Thymus (tissue), 11 donors: Measurements from ENCODE around the gene TNS4. TPM values are rescaled to one million over a fixed set of nuclear protein-coding genes. Genes with fewer than 3 reads are reported as not detected.
A peak's percentile ranks its signal among the peaks of the same experiment; 100 is the strongest.

Experiments
- DNase-seq, 9 donors: peaks; one replicate each; pipeline ENCODE4 v3.0.0-alpha.2; 2013; ENCODE audit warnings: low spot score in 9 of 9, low read depth in 6 of 9, missing footprints in 1 of 9
- H3K27ac ChIP-seq, 2 donors: one replicate each; pipeline ENCODE4 v1.5.1; 2013; ENCODE audit warnings: control low read depth in 1 of 2, low read depth in 1 of 2, low read length in 1 of 2, mild to moderate bottlenecking in 1 of 2, moderate library complexity in 1 of 2
- H3K27me3 ChIP-seq, 2 donors: one replicate each; pipeline ENCODE4 v1.5.1; 2013; ENCODE audit warnings: low read length in 1 of 2; ENCODE audit not compliant: control insufficient read depth in 2 of 2, insufficient read depth in 1 of 2
- H3K36me3 ChIP-seq, 2 donors: one replicate each; pipeline ENCODE4 v1.5.1; 2013; ENCODE audit warnings: low read length in 1 of 2, mild to moderate bottlenecking in 1 of 2, moderate library complexity in 1 of 2; ENCODE audit not compliant: control insufficient read depth in 2 of 2, insufficient read depth in 2 of 2
- H3K4me1 ChIP-seq, 2 donors: one replicate each; pipeline ENCODE4 v1.5.1; 2013; ENCODE audit warnings: low read length in 2 of 2; ENCODE audit not compliant: control insufficient read depth in 2 of 2, insufficient read depth in 2 of 2
- H3K4me3 ChIP-seq, 2 donors: one replicate each; pipeline ENCODE4 v1.5.1; 2013; ENCODE audit warnings: low read length in 2 of 2, control low read depth in 1 of 2, mild to moderate bottlenecking in 1 of 2
- H3K9me3 ChIP-seq, 2 donors: one replicate each; pipeline ENCODE4 v1.5.1; 2013; ENCODE audit warnings: low read length in 1 of 2, mild to moderate bottlenecking in 1 of 2; ENCODE audit not compliant: control insufficient read depth in 2 of 2, insufficient read depth in 1 of 2
- WGBS: extraction: QIAGEN DNeasy Blood & Tissue Kit; methylation state at CpG from one replicate; pipeline ENCODE4 v1.1.7; 2013; 5-methylcytosine and 5-hydroxymethylcytosine counted together
- polyA plus RNA-seq: library from polyadenylated mRNA; stranded (reverse); fragments of 200-250 nt; gene quantifications from one replicate; pipeline ENCODE4 v1.2.3, GENCODE V29; 2013
- total RNA-seq: library from RNA; stranded (reverse); fragments of 120-200 nt; gene quantifications from one replicate; pipeline ENCODE4 v1.2.4, GENCODE V29; 2013
- donor health status: healthy.

Gene TNS4
- total and polyA plus RNA-seq, 2 donors = 0.19 to 24.8 TPM

GRCh38 chr17:40466298-40466971, 35.0 kb downstream of the TNS4 start:
- Histone ChIP-seq H3K27me3 (peaks cover 0 to 6% of the 10 kb centered on the region in 2 donors), H3K4me1 (peaks cover 0 to 2% of the 10 kb centered on the region in 2 donors), H3K4me3 (no peak overlapping the region), H3K36me3 (no peaks in the 10 kb centered on the region), H3K9me3 (no peaks in the 10 kb centered on the region), H3K27ac (no peak overlapping the region)
- no peak for DNase-seq
- 27% methylated on average over 11 of the region's 11 CpGs for WGBS

GRCh38 chr17:40464392-40464855, 37.0 kb downstream of the TNS4 start:
- H3K27me3 ChIP-seq = peaks cover 0 to 6% of the 10 kb centered on the region in 2 donors
- 95% methylated on average over 5 of the region's 5 CpGs for WGBS
- H3K27ac ChIP-seq = no peak overlapping the region
- H3K4me1 ChIP-seq = peaks cover 0 to 6% of the 10 kb centered on the region in 2 donors
- H3K4me3 ChIP-seq = no peak overlapping the region
- DNase-seq = no peak
- no peaks in the 10 kb centered on the region for H3K36me3 ChIP-seq
- H3K9me3 ChIP-seq = no peaks in the 10 kb centered on the region

DNA sequence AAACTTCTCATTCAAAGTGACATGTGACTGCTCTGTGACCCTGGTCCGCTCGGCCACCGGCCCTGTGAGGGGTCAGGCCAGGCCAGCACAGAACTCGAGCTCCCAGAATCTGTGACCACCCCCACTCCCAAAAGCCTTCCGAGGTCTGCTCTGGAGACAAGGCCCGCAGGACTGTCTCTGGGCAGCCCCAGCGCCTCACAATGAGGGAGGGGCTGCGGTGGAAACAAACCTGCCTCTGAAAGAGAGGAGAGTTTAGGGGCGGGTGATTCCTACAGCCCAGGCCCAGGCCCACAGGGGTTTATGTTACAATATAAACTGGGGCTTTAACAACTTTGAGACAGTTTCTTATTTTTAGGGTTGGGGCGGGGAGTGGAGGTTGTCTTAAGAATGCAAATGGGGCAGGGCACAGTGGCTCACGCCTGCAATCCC, 38.3 kb downstream of the TNS4 start:
- no peaks in the 10 kb centered on the region for H3K9me3 ChIP-seq
- H3K27me3 ChIP-seq = peaks cover 0 to 6% of the 10 kb centered on the region in 2 donors
- H3K36me3 ChIP-seq = no peaks in the 10 kb centered on the region
- H3K27ac ChIP-seq = no peak overlapping the region
- no peak overlapping the region for H3K4me3 ChIP-seq
- no peak for DNase-seq
- H3K4me1 ChIP-seq = peaks cover 0 to 15% of the 10 kb centered on the region in 2 donors
- 93% methylated on average over 11 of the region's 11 CpGs for WGBS

- no peak overlapping the region for H3K4me3 ChIP-seq
- 95% methylated on average over 9 of the region's 9 CpGs for WGBS
- H3K36me3 ChIP-seq = no peaks in the 10 kb centered on the region
- H3K27me3 ChIP-seq = peaks cover 0 to 9% of the 10 kb centered on the region in 2 donors
- DNase-seq = no peak
- H3K9me3 ChIP-seq = no peaks in the 10 kb centered on the region
- peaks cover 0 to 19% of the 10 kb centered on the region in 2 donors for H3K4me1 ChIP-seq
- H3K27ac ChIP-seq = no peak overlapping the region
Observed at GRCh38 chr17:40462343-40463121, 38.9 kb downstream of the TNS4 start.

- Histone ChIP-seq H3K9me3 (no peaks in the 10 kb centered on the region), H3K27ac (no peak overlapping the region), H3K4me1 (peaks cover 0 to 19% of the 10 kb centered on the region in 2 donors), H3K4me3 (no peak overlapping the region), H3K36me3 (no peaks in the 10 kb centered on the region), H3K27me3 (peaks cover 0 to 7% of the 10 kb centered on the region in 2 donors)
- no peak for DNase-seq
- WGBS = 94% methylated on average over 12 of the region's 12 CpGs
Observed at GRCh38 chr17:40461732-40462342, 39.6 kb downstream of the TNS4 start.

- Histone ChIP-seq H3K4me3 (no peak overlapping the region), H3K9me3 (no peaks in the 10 kb centered on the region), H3K27ac (no peak overlapping the region), H3K4me1 (peaks cover 0 to 19% of the 10 kb centered on the region in 2 donors), H3K27me3 (peaks cover 0 to 4% of the 10 kb centered on the region in 2 donors), H3K36me3 (no peaks in the 10 kb centered on the region)
- DNase-seq = no peak
- 94% methylated on average over 9 of the region's 9 CpGs for WGBS
Observed at GRCh38 chr17:40460968-40461731, 40.3 kb downstream of the TNS4 start.

DNA sequence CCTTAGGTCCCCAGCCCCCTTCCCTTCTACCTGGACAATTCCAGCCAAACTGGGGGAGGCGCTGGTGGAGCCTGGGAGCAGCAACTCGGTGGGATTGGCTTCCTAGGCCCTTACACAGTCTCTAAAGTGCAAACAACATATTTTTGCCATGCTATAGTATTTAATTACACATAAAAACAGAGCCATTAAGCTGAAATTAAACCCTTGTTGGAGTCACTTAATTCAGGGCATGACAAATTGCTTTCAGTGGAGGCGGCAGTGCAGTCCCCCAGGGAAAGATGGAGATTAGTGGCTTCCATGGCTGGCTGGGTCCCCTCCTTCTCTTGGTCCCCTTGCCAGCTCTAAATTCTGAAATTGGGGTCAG, 40.8 kb downstream of the TNS4 start:
- Histone ChIP-seq H3K27ac (no peak overlapping the region), H3K4me3 (no peak overlapping the region), H3K4me1 (peaks cover 0 to 19% of the 10 kb centered on the region in 2 donors), H3K9me3 (no peaks in the 10 kb centered on the region), H3K27me3 (peaks cover 0 to 3% of the 10 kb centered on the region in 2 donors), H3K36me3 (no peaks in the 10 kb centered on the region)
- no peak for DNase-seq
- 91% methylated on average over 3 of the region's 3 CpGs for WGBS

DNA sequence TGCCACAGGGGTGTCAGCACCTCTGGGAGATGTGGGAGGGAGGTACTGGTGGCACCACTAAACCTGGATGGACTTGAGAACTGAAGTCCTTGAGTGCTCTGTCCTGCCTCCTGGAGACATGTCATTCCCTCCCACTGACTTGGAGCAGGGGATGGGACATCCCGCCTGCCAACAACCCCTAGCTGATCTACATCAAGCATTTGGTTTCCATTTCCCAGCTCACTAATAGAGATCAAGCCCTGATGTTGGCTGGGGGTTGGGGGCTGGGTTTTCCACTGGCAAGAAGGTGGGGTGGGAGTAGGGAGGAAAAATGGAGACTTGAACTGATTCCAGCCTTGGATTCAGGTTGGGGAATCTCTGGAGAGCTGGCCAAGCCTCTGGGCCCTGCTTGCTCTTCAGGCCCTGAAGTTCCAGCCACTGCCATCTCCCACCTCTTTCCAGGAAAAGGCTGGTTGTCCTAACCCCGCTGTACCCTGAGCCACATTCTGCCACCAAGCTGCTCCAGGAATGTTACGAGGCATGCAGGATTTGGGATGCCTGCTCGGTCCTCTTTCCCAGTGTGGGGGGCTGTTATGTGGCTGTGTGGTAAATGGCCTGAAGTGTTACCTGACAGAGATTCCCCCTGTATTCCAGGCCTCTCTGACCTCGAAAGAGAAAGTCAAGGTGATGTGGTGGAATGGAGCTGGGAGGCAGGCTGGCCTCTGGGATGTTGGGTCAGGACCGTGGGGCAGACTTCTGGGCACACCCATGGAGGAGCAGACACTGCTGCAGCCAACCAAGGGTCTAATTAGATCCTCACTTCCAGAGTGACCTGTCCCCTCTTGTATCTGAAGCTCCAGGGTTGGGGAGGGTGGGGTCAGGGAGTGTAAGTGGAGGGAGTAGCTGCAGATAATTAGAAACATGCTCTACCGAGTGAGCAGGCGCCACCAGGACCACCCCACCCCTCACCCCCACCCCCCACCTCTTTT, 41.5 kb downstream of the TNS4 start:
- H3K27ac ChIP-seq = peak overlapping the region in 1 of 2 donors; percentile 17
- no peaks in the 10 kb centered on the region for H3K36me3 ChIP-seq
- peaks cover 0 to 3% of the 10 kb centered on the region in 2 donors for H3K27me3 ChIP-seq
- DNase-seq = no peak
- 93% methylated on average over 8 of the region's 8 CpGs for WGBS
- H3K4me1 ChIP-seq = peaks cover 0 to 19% of the 10 kb centered on the region in 2 donors
- H3K4me3 ChIP-seq = no peak overlapping the region
- no peaks in the 10 kb centered on the region for H3K9me3 ChIP-seq
